Measurements from ENCODE around the gene RUBCNL. TPM values are rescaled to one million over a fixed set of nuclear protein-coding genes. Genes with fewer than 3 reads are reported as not detected.

The RUBCNL gene
- total and polyA plus RNA-seq, 2 experiments from 2014 or later = 0.44 to 1.0 TPM

DNA sequence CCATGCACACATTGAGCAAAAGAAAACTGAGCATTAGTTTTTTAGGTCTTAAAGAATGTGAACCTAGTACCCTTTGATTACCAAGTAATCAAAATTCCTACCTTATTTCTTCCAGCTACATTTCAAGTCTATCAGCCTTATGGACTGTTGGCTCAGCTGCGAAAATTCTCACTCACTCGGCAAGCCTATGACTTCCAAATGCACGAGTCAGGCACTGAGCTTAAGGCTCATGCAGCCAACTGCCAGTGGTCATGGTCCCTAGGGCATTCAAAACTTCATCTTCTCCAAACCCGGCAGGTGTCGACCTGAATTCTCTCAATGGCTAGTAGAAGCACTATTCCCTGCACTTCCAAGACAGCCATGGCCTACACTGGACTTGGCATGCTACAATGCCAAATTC lies 41.2 kb downstream of the RUBCNL start:
- Histone ChIP-seq H3K4me2 (no peak overlapping the region), H3K27me3 (no peaks in the 10 kb centered on the region), H3K4me3 (no peak overlapping the region), H3K79me2 (no peaks in the 10 kb centered on the region), H3K9me3 (ENCODE audit: low read depth) (no peaks in the 10 kb centered on the region), H4K20me1 (ENCODE audit: insufficient read depth, poor library complexity, severe bottlenecking) (no peaks in the 10 kb centered on the region), H3K27ac (no peak overlapping the region), H2AFZ (no peak overlapping the region), H3K4me1 (ENCODE audit: insufficient read depth) (no peaks in the 10 kb centered on the region), H3K36me3 (replicated peaks; ENCODE audit: insufficient read depth, low read depth) (no peaks in the 10 kb centered on the region), H3K9me2 (replicated peaks; ENCODE audit: insufficient read depth) (no peaks in the 10 kb centered on the region)
- 93% methylated on average over 5 of the region's 5 CpGs for WGBS (ENCODE audit: low lambda C conversion rate, missing lambda C conversion rate)
- TF ChIP-seq, protein P1, sequence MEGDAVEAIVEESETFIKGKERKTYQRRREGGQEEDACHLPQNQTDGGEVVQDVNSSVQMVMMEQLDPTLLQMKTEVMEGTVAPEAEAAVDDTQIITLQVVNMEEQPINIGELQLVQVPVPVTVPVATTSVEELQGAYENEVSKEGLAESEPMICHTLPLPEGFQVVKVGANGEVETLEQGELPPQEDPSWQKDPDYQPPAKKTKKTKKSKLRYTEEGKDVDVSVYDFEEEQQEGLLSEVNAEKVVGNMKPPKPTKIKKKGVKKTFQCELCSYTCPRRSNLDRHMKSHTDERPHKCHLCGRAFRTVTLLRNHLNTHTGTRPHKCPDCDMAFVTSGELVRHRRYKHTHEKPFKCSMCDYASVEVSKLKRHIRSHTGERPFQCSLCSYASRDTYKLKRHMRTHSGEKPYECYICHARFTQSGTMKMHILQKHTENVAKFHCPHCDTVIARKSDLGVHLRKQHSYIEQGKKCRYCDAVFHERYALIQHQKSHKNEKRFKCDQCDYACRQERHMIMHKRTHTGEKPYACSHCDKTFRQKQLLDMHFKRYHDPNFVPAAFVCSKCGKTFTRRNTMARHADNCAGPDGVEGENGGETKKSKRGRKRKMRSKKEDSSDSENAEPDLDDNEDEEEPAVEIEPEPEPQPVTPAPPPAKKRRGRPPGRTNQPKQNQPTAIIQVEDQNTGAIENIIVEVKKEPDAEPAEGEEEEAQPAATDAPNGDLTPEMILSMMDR (IDR thresholded peaks at IDR 0.05; ENCODE audit: poor library complexity) = no peak
- no peak for TF ChIP-seq EZH2 (IDR thresholded peaks at IDR 0.05; ENCODE audit: borderline replicate concordance)
- no peak for TF ChIP-seq EZH2phosphoT487 (IDR thresholded peaks at IDR 0.05; ENCODE audit: low read depth, severe bottlenecking, unreplicated experiment)
- no peak for DNase-seq (ENCODE audit: low spot score)

DNA sequence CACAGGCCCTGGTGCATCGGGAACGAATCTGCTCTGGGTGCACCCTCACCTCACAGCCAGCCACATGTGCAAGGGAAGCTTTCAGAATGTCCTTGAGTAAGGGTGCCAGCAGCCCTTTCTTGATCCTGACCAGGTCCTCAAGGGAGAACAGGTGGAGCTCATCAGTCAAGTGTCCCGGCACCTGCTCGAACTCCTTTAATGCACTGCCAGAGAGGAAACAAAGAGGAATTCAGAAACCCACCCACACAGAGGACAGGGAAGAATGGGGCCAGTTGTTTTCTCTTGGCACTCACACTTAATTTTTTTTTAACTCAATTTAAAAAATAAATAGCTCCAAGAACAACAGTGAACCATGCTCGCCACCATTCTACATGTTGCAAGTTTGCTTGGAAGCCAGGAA lies 41.7 kb downstream of the RUBCNL start:
- no peaks in the 10 kb centered on the region for H3K9me3 ChIP-seq (ENCODE audit: low read depth)
- H3K4me3 ChIP-seq = no peak overlapping the region
- no peaks in the 10 kb centered on the region for H3K27me3 ChIP-seq
- H3K79me2 ChIP-seq = no peaks in the 10 kb centered on the region
- H2AFZ ChIP-seq = no peak overlapping the region
- no peaks in the 10 kb centered on the region for H3K4me1 ChIP-seq (ENCODE audit: insufficient read depth)
- WGBS (ENCODE audit: low lambda C conversion rate, missing lambda C conversion rate) = 90% methylated on average over 5 of the region's 5 CpGs
- no peak for DNase-seq (ENCODE audit: low spot score)
- no peaks in the 10 kb centered on the region for H3K9me2 ChIP-seq (replicated peaks; ENCODE audit: insufficient read depth)
- H3K4me2 ChIP-seq = no peak overlapping the region
- TF ChIP-seq EZH2 (IDR thresholded peaks at IDR 0.05; ENCODE audit: borderline replicate concordance) (no peak), EZH2phosphoT487 (IDR thresholded peaks at IDR 0.05; ENCODE audit: low read depth, severe bottlenecking, unreplicated experiment) (no peak)
- TF ChIP-seq, protein P1 (IDR thresholded peaks at IDR 0.05; ENCODE audit: poor library complexity) = no peak
- no peak overlapping the region for H3K27ac ChIP-seq
- H4K20me1 ChIP-seq (ENCODE audit: insufficient read depth, poor library complexity, severe bottlenecking) = no peaks in the 10 kb centered on the region
- no peaks in the 10 kb centered on the region for H3K36me3 ChIP-seq (replicated peaks; ENCODE audit: insufficient read depth, low read depth)

DNA sequence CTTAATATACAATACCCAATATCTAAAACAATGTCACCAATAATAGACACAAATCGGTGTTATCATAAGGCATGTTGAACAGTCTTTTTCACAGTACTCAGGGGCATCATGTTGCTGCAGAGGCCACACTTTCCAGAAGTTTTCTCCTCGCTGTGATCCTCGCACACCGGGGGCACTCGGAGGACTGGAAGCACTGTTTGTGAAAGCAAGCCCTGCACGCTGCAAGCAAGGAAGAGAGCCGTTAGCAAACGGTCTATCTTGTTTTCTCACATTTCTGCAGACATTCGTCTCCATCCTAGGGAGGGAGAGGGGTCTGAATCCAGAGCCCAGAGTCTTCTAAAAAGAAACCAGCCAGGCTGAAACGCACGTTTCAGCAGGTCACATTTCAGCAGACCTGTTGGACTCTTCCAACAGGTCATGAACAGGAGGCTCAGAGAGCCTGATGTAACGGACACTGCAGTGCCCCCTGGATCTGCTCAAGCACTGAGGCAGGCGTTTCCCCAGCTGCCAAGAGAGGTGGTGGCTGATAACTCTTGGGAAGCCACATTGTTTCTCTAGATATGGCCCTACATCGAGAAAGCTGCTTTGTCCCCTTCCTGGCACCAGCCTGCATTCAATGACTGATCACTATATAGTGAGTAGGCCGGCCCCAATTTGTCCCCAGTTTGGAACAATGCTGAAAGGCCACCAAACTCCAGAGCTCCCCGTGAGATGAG lies 43.6 kb downstream of the RUBCNL start:
- Histone ChIP-seq H3K9me2 (replicated peaks; ENCODE audit: insufficient read depth) (no peaks in the 10 kb centered on the region), H3K4me2 (no peak overlapping the region), H3K27me3 (no peaks in the 10 kb centered on the region), H2AFZ (no peak overlapping the region), H3K4me3 (no peak overlapping the region), H3K4me1 (ENCODE audit: insufficient read depth) (no peaks in the 10 kb centered on the region), H3K27ac (no peak overlapping the region), H3K79me2 (no peaks in the 10 kb centered on the region), H4K20me1 (ENCODE audit: insufficient read depth, poor library complexity, severe bottlenecking) (no peaks in the 10 kb centered on the region), H3K9me3 (ENCODE audit: low read depth) (no peaks in the 10 kb centered on the region), H3K36me3 (replicated peaks; ENCODE audit: insufficient read depth, low read depth) (no peaks in the 10 kb centered on the region)
- TF ChIP-seq, protein P1 (IDR thresholded peaks at IDR 0.05; ENCODE audit: poor library complexity) = no peak
- TF ChIP-seq EZH2 (IDR thresholded peaks at IDR 0.05; ENCODE audit: borderline replicate concordance) (no peak), EZH2phosphoT487 (IDR thresholded peaks at IDR 0.05; ENCODE audit: low read depth, severe bottlenecking, unreplicated experiment) (no peak)
- DNase-seq (ENCODE audit: low spot score) = no peak
- 81% methylated on average over 16 of the region's 16 CpGs for WGBS (ENCODE audit: low lambda C conversion rate, missing lambda C conversion rate)
